ENCODE results near the gene SUZ12. TPM values are rescaled to one million over a fixed set of nuclear protein-coding genes. Genes with fewer than 3 reads are reported as not detected.

SUZ12 gene
- total and polyA plus RNA-seq, 11 donors: 5.7 to 18.9 (median 12.6) TPM

Other genes starting within 250 kb of the SUZ12 start
- 100 to 1,000 TPM in 1 of 9 donors, 10 to 100 TPM in 8; 39.9 to 104 (median 51.6) TPM for gene COPRS, start 77.8 kb upstream of the SUZ12 start, total RNA-seq
- 10 to 100 TPM; 70.2 to 82.5 TPM for gene COPRS, start 77.8 kb upstream of the SUZ12 start, polyA plus RNA-seq
- gene UTP6, start 35.3 kb upstream of the SUZ12 start, total RNA-seq: 10 to 100 TPM; 10.8 to 38.1 (median 25.3) TPM
- 10 to 100 TPM; 24.2 to 29.6 TPM for gene UTP6, start 35.3 kb upstream of the SUZ12 start, polyA plus RNA-seq
- gene LRRC37B, start 70.4 kb downstream of the SUZ12 start, total RNA-seq: 10 to 100 TPM in 1 of 9 donors, 1 to 10 TPM in 8; 2.3 to 10.6 (median 3.2) TPM
- 1 to 10 TPM; 2.6 to 4.5 TPM for gene LRRC37B, start 70.4 kb downstream of the SUZ12 start, polyA plus RNA-seq
- 10 to 100 TPM; 41.5 to 76.8 (median 54.4) TPM for gene RHOT1, start 205.5 kb downstream of the SUZ12 start, total RNA-seq
- gene RHOT1, start 205.5 kb downstream of the SUZ12 start, polyA plus RNA-seq: 10 to 100 TPM; 43.5 to 53.5 TPM